ENCODE measurements around the gene EN2. TPM values are rescaled to one million over a fixed set of nuclear protein-coding genes. Genes with fewer than 3 reads are reported as not detected.

EN2 gene
- total and polyA plus RNA-seq, 2 of the 13 experiments (the other 11 are each of a cell fraction or from before 2014, with no cell fraction given): not detected

- in situ Hi-C loops (cut with HindIII; ENCODE audit: extremely low pct_ligation_motif_present, low pct_unique_long_range_greater_than_20kb) (no loop called here), intact Hi-C loops (cut with micrococcal nuclease; ENCODE audit: unreplicated experiment) (no loop called here)
- no peak overlapping the region for H3K9ac ChIP-seq (ENCODE audit: insufficient read depth, low read depth, low read length)
- no peaks in the 10 kb centered on the region for H3K79me2 ChIP-seq (ENCODE audit: insufficient read depth, low read length)
- ATAC-seq (peak; percentile 9; the same call in 1 of the 3 replicates), DNase-seq (ENCODE audit: low spot score) (no peak), FAIRE-seq (no peak)
- no peaks in the 10 kb centered on the region for H3K4me1 ChIP-seq (ENCODE audit: insufficient read depth, low read length)
- no peak overlapping the region for H3K4me2 ChIP-seq (ENCODE audit: low read depth, low read length)
- no TSS peak for BruUV-seq (replicated peaks)
- TF ChIP-seq ZNF343 (CRISPR knock-in tag; IDR thresholded peaks at IDR 0.05) (no peak), EP300 (IDR thresholded peaks at IDR 0.05; ENCODE audit: low read depth in 2 of 2, low read length in 2 of 2) (no peak), EP300 (CRISPR knock-in tag; IDR thresholded peaks at IDR 0.05; ENCODE audit: borderline replicate concordance) (no peak), ZBTB38 (CRISPR knock-in tag; IDR thresholded peaks at IDR 0.05) (no peak), NRL (CRISPR knock-in tag; IDR thresholded peaks at IDR 0.05; ENCODE audit: borderline replicate concordance) (no peak), MEIS2 (CRISPR knock-in tag; IDR thresholded peaks at IDR 0.05) (no peak), SMAD9 (CRISPR knock-in tag; IDR thresholded peaks at IDR 0.05) (no peak), ZBTB33 (CRISPR knock-in tag; IDR thresholded peaks at IDR 0.05) (no peak), ZBTB21 (CRISPR knock-in tag; IDR thresholded peaks at IDR 0.05) (no peak), ATF1 (CRISPR knock-in tag; IDR thresholded peaks at IDR 0.05) (no peak), ZNF503 (CRISPR knock-in tag; IDR thresholded peaks at IDR 0.05) (no peak), DPF2 (CRISPR knock-in tag; IDR thresholded peaks at IDR 0.05; ENCODE audit: borderline replicate concordance, low read depth) (no peak), TFE3 (CRISPR knock-in tag; IDR thresholded peaks at IDR 0.05) (no peak), BORCS8-MEF2B (CRISPR knock-in tag; IDR thresholded peaks at IDR 0.05) (no peak), FOXK1 (CRISPR knock-in tag; IDR thresholded peaks at IDR 0.05; ENCODE audit: borderline replicate concordance, low read depth) (no peak), NR2C2 (CRISPR knock-in tag; IDR thresholded peaks at IDR 0.05; ENCODE audit: borderline replicate concordance) (no peak), PREB (CRISPR knock-in tag; IDR thresholded peaks at IDR 0.05) (no peak)
- peaks cover 4% of the 10 kb centered on the region; the same call in 1 of the 2 replicates for H4K20me1 ChIP-seq (ENCODE audit: insufficient read depth, low read length)
- H2AFZ ChIP-seq (ENCODE audit: low read length): no peak overlapping the region
- no peaks in the 10 kb centered on the region for H3K36me3 ChIP-seq (replicated peaks in 1 of 2; ENCODE audit: control insufficient read depth in 1 of 2, insufficient read depth in 2 of 2, low read length in 2 of 2)
- H3K9me3 ChIP-seq (ENCODE audit: low read length): no peaks in the 10 kb centered on the region
- CTCF ChIA-PET (ENCODE audit: low intra/inter-chr PET ratio, low total read pairs): no interaction called here
- H3K27me3 ChIP-seq (ENCODE audit: control insufficient read depth in 1 of 2, insufficient read depth in 2 of 2, low read length in 2 of 2): peaks cover 13 to 90% of the 10 kb centered on the region in 2 experiments
- no peak overlapping the region for H3K4me3 ChIP-seq (replicated peaks in 1 of 3; ENCODE audit: insufficient read depth in 1 of 3, low read depth in 2 of 3, low read length in 3 of 3)
- POLR2A ChIA-PET: no interaction called here
- no peak overlapping the region for H3K27ac ChIP-seq (ENCODE audit: extremely low read length, insufficient read depth, low read length)
- WGBS (ENCODE audit: low lambda C conversion rate): 3% methylated on average over 6 of the region's 6 CpGs
Observed at GRCh38 chr7:155464183-155464582, 6.3 kb downstream of the EN2 start.

All from HepG2 (cell line).